HL-60/S4 (cell line): ENCODE data around the gene CNTROB.
"Not testable (repeated sequence)": the region's sequence is repeated elsewhere in the genome, so short reads cannot be mapped to it uniquely, and the experiment has no call there.

Experiments
- in situ Hi-C: fragments of 300-500 bp; cut with MboI; formaldehyde crosslinking; loops from 2 replicates; pipeline ENCODE4 v1.14.3; 2022; ENCODE audit warnings: low sequenced_read_pairs

The CNTROB gene

GRCh38 chr17:7944326-7944725 is 12.3 kb downstream of the CNTROB start:
- in situ Hi-C loops = no loop called here

- in situ Hi-C loops = no loop called here
These were observed 13.6 kb downstream of the CNTROB start for GRCh38 chr17:7945651-7946050.

GRCh38 chr17:7946441-7946840 is 14.4 kb downstream of the CNTROB start:
- in situ Hi-C loops = no loop called here

- in situ Hi-C loops = no loop called here
These were observed 15.6 kb downstream of the CNTROB start for GRCh38 chr17:7947651-7948050.

GRCh38 chr17:7950578-7950977 is 18.6 kb downstream of the CNTROB start:
- in situ Hi-C loops = no loop called here

GRCh38 chr17:7951143-7951792 is 19.3 kb downstream of the CNTROB start:
- in situ Hi-C loops = no loop called here

GRCh38 chr17:7953266-7953665 is 21.3 kb downstream of the CNTROB start:
- in situ Hi-C loops = not testable (repeated sequence)

- in situ Hi-C loops = no loop called here
These were observed 23.6 kb downstream of the CNTROB start for GRCh38 chr17:7955414-7956227.

- in situ Hi-C loops = no loop called here
These were observed 24.4 kb downstream of the CNTROB start for GRCh38 chr17:7956228-7956965.

GRCh38 chr17:7959503-7960253 is 27.7 kb downstream of the CNTROB start:
- in situ Hi-C loops = no loop called here

- in situ Hi-C loops = no loop called here
These were observed 29.4 kb downstream of the CNTROB start for GRCh38 chr17:7961421-7961820.

- in situ Hi-C loops = no loop called here
These were observed 35.7 kb downstream of the CNTROB start for GRCh38 chr17:7967751-7968150.

- in situ Hi-C loops = no loop called here
These were observed 37.4 kb downstream of the CNTROB start for GRCh38 chr17:7969433-7969832.

GRCh38 chr17:7971651-7972050 is 39.6 kb downstream of the CNTROB start:
- in situ Hi-C loops = no loop called here

- in situ Hi-C loops = no loop called here
These were observed 40.3 kb downstream of the CNTROB start for GRCh38 chr17:7972131-7972785.

- in situ Hi-C loops = no loop called here
These were observed 42.7 kb downstream of the CNTROB start for GRCh38 chr17:7974638-7975131.

- in situ Hi-C loops = no loop called here
These were observed 45.0 kb downstream of the CNTROB start for GRCh38 chr17:7977039-7977438.

- in situ Hi-C loops = no loop called here
These were observed 45.8 kb downstream of the CNTROB start for GRCh38 chr17:7977805-7978204.

GRCh38 chr17:7982173-7982572 is 50.2 kb downstream of the CNTROB start:
- in situ Hi-C loops = no loop called here

- in situ Hi-C loops = no loop called here
These were observed 50.7 kb downstream of the CNTROB start for GRCh38 chr17:7982666-7983065.
